ENCODE results near the gene TMEM174. TPM values are rescaled to one million over a fixed set of nuclear protein-coding genes. Genes with fewer than 3 reads are reported as not detected.
A peak's percentile ranks its signal among the peaks of the same experiment; 100 is the strongest.

TMEM174 gene
- total RNA-seq, 1 donor from 2014 or later, result not detected

DNA sequence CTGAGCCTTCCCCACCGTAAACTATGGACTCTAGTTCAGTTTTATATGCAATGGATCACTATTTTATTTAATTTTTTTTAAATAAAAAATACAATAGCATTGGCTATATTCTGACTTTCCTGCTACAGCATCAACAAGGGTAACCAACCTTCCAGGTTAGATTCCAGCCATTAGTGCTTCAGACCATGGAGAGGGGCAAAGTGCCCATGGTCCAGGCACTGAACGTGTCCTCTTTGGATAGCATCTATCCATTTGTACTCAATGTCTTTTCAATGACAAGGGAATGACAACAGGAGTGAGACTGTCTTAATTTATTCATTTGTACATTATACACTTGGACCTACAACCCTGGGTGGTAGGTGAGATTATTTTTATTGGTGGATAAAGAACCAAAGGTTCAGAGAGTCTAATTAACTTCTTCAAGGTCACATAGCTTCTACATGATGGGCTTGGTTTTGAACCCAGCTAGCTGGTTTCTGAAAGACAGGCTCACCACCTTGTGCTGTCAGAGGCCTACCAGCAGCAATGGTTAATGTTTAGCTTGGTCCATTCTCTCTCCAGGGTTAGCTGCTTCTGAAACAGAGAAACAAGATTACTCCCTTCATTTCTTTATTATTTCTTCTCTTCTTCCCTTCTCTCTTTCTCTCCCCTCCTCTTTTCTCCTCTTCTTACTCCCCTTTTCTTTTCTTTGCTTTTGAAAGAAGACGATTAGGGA is 41.1 kb upstream of the TMEM174 start:
- no peak for DNase-seq (ENCODE audit: low read depth)
- no peak for TF ChIP-seq CTCF (conservative IDR thresholded peaks at IDR 0.05; ENCODE audit: low read depth, low read length)

DNA sequence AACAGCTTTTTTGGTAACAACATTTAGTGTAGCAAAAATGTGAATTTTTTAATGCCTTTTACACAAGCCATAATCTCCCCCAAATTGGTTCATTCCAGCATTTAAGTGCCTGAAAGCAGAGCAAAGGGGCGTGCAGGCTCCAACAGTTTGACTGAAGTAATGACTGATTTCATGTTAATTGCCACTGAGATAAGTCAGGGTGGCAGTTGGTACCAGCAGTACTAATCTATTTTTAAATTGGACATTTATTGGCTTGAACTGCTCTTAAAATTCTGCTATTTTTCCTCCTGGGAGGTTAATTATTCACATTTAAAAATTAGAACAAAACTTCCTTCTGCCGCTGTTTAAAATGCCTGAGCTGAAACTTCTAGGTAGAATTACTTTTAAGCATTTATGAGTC is 40.2 kb upstream of the TMEM174 start:
- H3K4me3 ChIP-seq (ENCODE audit: low read depth, low read length), result no peak overlapping the region
- TF ChIP-seq CTCF (conservative IDR thresholded peaks at IDR 0.05; ENCODE audit: low read depth, low read length), result no peak
- no peak for DNase-seq (ENCODE audit: low read depth)

More for the DNA sequence above, 41.1 kb upstream of the TMEM174 start:
- no peak overlapping the region for H3K4me3 ChIP-seq (ENCODE audit: low read depth, low read length)

GRCh38 chr5:73135021-73135420 is 38.0 kb upstream of the TMEM174 start:
- TF ChIP-seq CTCF (conservative IDR thresholded peaks at IDR 0.05; ENCODE audit: low read depth, low read length), result no peak
- DNase-seq (ENCODE audit: low read depth), result no peak
- H3K4me3 ChIP-seq (ENCODE audit: low read depth, low read length), result no peak overlapping the region

DNA sequence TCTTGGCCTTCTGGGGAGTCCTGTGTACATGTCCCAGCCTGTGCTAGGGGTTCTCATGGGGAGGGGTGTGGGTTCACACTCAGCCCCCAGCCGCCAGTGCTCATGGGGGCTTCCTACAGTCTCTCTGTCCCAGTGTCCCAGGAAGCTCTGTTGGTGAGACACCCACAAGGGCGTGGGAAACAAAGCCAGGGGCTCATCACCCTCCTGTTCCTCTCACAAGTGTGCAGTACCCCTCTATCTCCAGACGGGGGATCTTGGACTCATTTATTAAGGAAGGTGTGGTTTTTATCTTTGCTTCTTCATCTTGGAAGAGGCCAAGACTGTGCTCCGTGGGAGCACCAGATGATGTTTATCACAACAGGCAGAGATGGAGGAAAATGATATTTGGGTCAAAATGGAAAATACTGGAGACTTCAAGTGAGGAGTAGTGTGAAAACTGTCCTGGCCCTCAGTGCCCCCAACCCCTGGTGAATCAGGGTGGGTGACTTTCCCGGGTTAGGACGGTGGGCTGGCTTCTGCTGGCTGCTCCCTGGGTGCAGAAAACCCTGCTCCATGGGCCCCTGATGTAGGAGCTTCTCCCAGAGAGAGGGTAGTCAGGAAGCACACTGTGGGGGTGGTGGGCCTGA is 37.5 kb upstream of the TMEM174 start:
- TF ChIP-seq CTCF (conservative IDR thresholded peaks at IDR 0.05; ENCODE audit: low read depth, low read length), result peak; percentile 43
- no peak for DNase-seq (ENCODE audit: low read depth)
- H3K4me3 ChIP-seq (ENCODE audit: low read depth, low read length), result no peak overlapping the region

DNA sequence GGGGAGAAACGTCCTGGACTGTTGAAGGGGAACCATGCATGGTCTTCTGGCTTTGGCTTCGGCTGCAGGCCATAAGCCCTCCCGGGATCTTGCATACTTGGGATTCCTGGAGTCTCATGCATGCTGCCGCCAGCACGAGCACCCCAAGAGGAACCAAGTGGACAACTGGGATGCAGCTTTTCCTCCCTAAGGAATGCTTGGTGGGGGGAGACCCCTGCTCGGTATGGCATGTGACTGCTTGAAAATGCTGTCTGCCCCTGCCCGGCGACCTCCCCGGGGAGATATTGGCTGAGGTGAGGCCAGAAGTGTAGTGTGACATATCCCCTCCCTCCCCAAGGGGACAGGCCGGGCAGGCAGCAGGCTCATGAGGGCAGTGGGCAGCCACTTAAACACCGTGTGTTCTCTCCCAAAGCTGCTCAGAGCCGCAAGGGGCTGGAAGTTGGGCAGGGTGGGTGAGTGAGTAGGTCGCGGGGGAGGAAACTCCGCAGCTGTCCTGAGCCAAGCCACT is 36.9 kb upstream of the TMEM174 start:
- no peak for DNase-seq (ENCODE audit: low read depth)
- no peak overlapping the region for H3K4me3 ChIP-seq (ENCODE audit: low read depth, low read length)
- TF ChIP-seq CTCF (conservative IDR thresholded peaks at IDR 0.05; ENCODE audit: low read depth, low read length), result no peak

DNA sequence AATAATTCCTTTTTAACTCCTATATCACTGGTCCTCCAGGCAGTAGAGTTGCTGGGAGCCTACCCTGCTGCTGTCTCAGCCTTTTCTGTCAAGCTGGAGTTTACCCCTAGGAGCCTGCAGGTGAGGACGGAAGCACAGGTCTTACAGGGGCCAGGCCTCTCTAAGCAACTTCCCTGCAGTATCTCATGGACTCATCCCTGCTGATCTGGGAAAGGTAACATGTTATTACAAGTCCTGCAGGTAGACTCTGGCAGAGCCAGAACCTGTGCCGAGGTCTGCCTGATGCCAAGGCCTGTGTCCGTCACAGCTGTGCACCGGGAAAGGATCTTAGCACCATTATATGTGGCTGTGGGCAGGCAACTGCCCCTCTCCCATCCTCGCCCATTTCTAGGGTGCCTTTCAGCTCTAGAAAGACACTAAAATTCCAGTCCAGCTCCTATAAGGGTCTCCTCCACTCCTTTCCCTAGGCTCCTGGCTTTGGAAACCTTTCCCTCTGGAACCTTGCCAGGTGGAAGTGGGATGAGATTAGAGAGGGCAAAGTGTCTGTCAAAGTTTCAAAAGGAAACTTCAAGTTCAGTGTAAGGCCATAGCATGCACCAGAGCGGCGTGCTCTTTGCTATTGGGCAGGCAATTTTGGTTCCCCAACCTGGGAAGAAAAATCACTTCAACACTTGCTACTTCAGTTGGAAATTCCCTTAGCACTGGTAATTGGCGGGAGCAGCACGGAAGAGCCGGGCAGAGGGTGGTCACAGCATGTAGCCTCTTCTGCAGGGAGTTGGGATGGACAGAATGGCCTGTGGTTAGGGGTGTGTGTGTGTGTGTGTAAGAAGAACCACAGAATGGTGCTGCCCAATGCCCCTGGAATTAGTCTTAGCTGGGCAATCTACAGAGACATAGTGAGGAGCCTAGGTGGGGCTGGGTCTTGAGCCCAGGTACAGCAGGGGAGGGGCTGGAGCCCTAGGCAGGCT is 35.1 kb upstream of the TMEM174 start:
- TF ChIP-seq CTCF (conservative IDR thresholded peaks at IDR 0.05; ENCODE audit: low read depth, low read length), result no peak
- H3K4me3 ChIP-seq (ENCODE audit: low read depth, low read length), result no peak overlapping the region
- no peak for DNase-seq (ENCODE audit: low read depth)
